LNCaP clone FGC (cell line): ENCODE data around the gene KIF21A.

Experiments used
- DNase-seq: peaks from one replicate; pipeline ENCODE4 v3.0.0-alpha.2; 2011; ENCODE audit warnings: low read depth
- H3K4me3 ChIP-seq: 2 replicates; pipeline ENCODE4 v1.5.1; 2011; ENCODE audit warnings: mild to moderate bottlenecking, low read depth, low read length, control low read depth
- TF ChIP-seq, protein P1 (sequence below): IDR thresholded peaks from 2 replicates; pipeline ENCODE4 v1.5.1; 2012; ENCODE audit warnings: mild to moderate bottlenecking; ENCODE audit not compliant: control insufficient read depth, insufficient read depth; ENCODE audit errors: extremely low read depth

Gene KIF21A

DNA sequence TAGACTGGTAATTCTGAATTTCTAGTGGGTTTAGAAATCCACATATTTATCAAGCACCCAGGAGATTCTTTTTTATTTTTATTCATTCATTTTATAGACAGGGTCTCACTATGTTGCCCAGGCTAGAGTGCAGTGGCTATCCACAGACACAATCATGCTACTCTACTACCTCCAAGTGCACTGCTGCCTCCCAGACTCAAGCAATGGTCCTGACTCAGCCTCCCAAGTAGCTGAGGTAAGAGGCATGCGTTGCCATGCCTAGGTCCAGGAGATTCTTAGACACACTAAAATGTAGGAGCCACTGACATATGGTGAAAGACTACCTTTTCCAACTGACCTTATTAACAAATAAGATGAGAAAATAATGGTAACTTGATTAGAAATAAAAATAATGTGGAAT, 38.9 kb downstream of the KIF21A start:
- TF ChIP-seq, protein P1, sequence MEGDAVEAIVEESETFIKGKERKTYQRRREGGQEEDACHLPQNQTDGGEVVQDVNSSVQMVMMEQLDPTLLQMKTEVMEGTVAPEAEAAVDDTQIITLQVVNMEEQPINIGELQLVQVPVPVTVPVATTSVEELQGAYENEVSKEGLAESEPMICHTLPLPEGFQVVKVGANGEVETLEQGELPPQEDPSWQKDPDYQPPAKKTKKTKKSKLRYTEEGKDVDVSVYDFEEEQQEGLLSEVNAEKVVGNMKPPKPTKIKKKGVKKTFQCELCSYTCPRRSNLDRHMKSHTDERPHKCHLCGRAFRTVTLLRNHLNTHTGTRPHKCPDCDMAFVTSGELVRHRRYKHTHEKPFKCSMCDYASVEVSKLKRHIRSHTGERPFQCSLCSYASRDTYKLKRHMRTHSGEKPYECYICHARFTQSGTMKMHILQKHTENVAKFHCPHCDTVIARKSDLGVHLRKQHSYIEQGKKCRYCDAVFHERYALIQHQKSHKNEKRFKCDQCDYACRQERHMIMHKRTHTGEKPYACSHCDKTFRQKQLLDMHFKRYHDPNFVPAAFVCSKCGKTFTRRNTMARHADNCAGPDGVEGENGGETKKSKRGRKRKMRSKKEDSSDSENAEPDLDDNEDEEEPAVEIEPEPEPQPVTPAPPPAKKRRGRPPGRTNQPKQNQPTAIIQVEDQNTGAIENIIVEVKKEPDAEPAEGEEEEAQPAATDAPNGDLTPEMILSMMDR = no peak
- DNase-seq = no peak
- H3K4me3 ChIP-seq = no peak overlapping the region

DNA sequence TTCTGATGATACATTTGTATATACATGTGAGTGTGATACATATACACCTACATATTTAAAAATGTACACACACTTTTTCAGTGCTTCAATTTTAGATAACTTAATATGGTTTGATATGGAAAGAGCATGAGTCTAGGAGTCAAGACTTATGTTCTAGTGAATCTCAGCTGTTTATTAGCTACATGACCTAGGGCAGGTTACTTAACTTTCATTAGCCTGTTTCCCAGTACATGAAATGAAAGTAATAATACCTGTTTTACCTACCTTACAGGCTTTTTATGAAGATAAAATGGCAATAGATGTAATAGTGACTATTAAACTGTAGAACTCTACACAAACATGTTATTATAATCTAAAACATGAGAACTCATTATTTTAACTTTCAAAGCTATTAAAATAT, 39.5 kb downstream of the KIF21A start:
- TF ChIP-seq, protein P1 = no peak
- DNase-seq = no peak
- H3K4me3 ChIP-seq = no peak overlapping the region

GRCh38 chr12:39402922-39403321, 40.0 kb downstream of the KIF21A start:
- TF ChIP-seq, protein P1 = no peak
- DNase-seq = no peak
- no peak overlapping the region for H3K4me3 ChIP-seq

- H3K4me3 ChIP-seq = no peak overlapping the region
- TF ChIP-seq, protein P1 = no peak
- DNase-seq = no peak
Measured at GRCh38 chr12:39401459-39401858, 41.5 kb downstream of the KIF21A start.

- no peak overlapping the region for H3K4me3 ChIP-seq
- TF ChIP-seq, protein P1 = no peak
- no peak for DNase-seq
Measured at GRCh38 chr12:39395866-39396265, 47.1 kb downstream of the KIF21A start.

DNA sequence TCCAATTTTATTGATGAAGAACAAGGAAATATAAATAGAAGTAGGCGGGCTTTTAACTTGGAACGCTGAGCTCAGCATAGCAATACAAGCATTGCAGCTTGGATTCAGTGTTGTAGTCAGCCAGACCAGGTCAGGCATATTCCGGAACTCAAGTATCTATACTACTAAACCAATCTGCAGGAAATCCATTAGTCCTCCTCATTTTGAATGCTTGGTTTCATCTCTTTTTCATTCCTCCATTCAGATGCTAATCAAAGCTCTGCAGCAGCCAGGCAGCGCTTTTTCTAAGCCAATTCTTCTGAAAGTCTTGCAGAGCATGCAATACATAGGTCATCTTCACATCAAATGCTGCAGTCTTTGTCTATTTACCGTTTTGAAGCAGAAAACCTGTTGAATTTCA, 49.0 kb downstream of the KIF21A start:
- no peak overlapping the region for H3K4me3 ChIP-seq
- no peak for DNase-seq
- TF ChIP-seq, protein P1 = no peak

DNA sequence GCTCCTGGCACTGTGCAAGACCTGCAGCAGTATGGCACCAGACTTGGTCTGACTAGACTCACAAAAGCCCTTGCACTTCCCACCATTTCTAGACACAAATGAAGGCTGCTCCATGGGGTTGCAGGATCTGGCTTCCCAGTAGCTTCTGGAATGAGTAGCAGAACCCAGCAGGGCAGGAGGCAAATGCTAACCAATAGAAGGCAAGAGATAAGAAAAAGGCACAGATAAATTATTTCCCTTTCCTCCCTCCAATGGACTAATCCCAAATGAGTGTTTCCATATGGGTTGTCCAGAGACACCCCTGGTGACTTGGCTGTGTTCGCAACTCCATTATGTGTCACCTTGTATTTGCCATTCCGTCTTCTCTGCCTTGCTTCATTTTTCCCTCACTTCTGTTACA, 49.7 kb downstream of the KIF21A start:
- no peak for DNase-seq
- TF ChIP-seq, protein P1 = no peak
- H3K4me3 ChIP-seq = no peak overlapping the region
